HCT116 (cell line): ENCODE measurements around the gene COPS8. TPM values are rescaled to one million over a fixed set of nuclear protein-coding genes. Genes with fewer than 3 reads are reported as not detected.

Experiments
- ATAC-seq: fragments of 200-7000 bp; cut with Tn5 transposase; 2 replicates; pipeline ENCODE4 v1.9.1; 2020; ENCODE audit warnings: mild to moderate bottlenecking, moderate library complexity
- BruUV-seq: library from RNA; stranded (reverse); fragments of 400-500 nt; replicated peaks from 2 replicates; lab custom pipeline; 2021; lab: Mats Ljungman, UMichigan
- CTCF ChIA-PET: fragments of 300-600 bp; sonication (Branson Sonifier 250); formaldehyde crosslinking; loops from one replicate; lab custom pipeline; 2021; ENCODE audit warnings: antibody characterized with exemption; lab: Charles Lee
- POLR2A ChIA-PET: fragments of 300-600, 350-600 bp; sonication (Branson Sonifier 250); formaldehyde crosslinking; loops from one replicate; lab custom pipeline; 2021; ENCODE audit warnings: antibody characterized with exemption; lab: Charles Lee
- RAD21 ChIA-PET, 2 experiments: fragments of 300-600 bp; sonication (Branson Sonifier 250); formaldehyde crosslinking; loops; one replicate each; lab custom pipeline; 2023; ENCODE audit warnings: low total read pairs in 2 of 2; ENCODE audit not compliant: uncharacterized antibody in 2 of 2, unreplicated experiment in 2 of 2, low non-redundant PET in 1 of 2; lab: Charles Lee
- DNase-seq: peaks from one replicate; pipeline ENCODE4 v3.0.0-alpha.2; 2010; ENCODE audit warnings: low read depth, low spot score
- H2AFZ ChIP-seq: fragments of 200-600 bp; shearing (Covaris generic), sonication (generic); 2 replicates; pipeline ENCODE4 v1.6.1; 2017; ENCODE audit warnings: low read depth, mixed run types, mixed read lengths, antibody characterized with exemption, low read length; ENCODE audit not compliant: poor library complexity, severe bottlenecking
- H3K27ac ChIP-seq: 2 replicates; pipeline ENCODE4 v1.5.1; 2012; ENCODE audit warnings: low read depth, low read length
- H3K27me3 ChIP-seq: fragments of 200-600 bp; sonication (generic); 2 replicates; pipeline ENCODE4 v1.6.1; 2016; ENCODE audit warnings: mixed run types, low read length, mixed read lengths; ENCODE audit not compliant: insufficient read depth
- H3K36me3 ChIP-seq, 2 experiments: fragments of 200-500 bp in 1 of 2; fragments of 200-600 bp in 1 of 2; sonication (Bioruptor generic) in 1 of 2; sonication (generic) in 1 of 2; 2 replicates each; pipeline versions ENCODE4 v1.5.1 to v1.6.1; 2014 to 2016; ENCODE audit warnings: low read length in 2 of 2, inconsistent platforms in 1 of 2, mixed read lengths in 1 of 2, mixed run types in 1 of 2; ENCODE audit not compliant: insufficient read depth in 2 of 2, control insufficient read depth in 1 of 2
- H3K4me1 ChIP-seq, 2 experiments: fragments of 200-600 bp in 1 of 2; sonication (generic) in 1 of 2; 2 replicates each; pipeline versions ENCODE4 v1.5.1 to v1.6.1; 2012 to 2017; ENCODE audit warnings: low read length in 2 of 2, inconsistent platforms in 1 of 2, mild to moderate bottlenecking in 1 of 2, mixed read lengths in 1 of 2, mixed run types in 1 of 2, moderate library complexity in 1 of 2; ENCODE audit not compliant: insufficient read depth in 2 of 2, control insufficient read depth in 1 of 2
- H3K4me2 ChIP-seq: fragments of 200-600 bp; sonication (generic); 2 replicates; pipeline ENCODE4 v1.6.1; 2017; ENCODE audit warnings: mixed run types, low read length, mixed read lengths
- H3K4me3 ChIP-seq, 2 experiments: fragments of 200-600 bp in 1 of 2; sonication (generic) in 1 of 2; replicated peaks in 1 of 2; 2 replicates each; pipeline ENCODE4 v1.5.1; 2011 to 2016; ENCODE audit warnings: low read length in 2 of 2, control low read depth in 1 of 2, low read depth in 1 of 2, mild to moderate bottlenecking in 1 of 2, mixed read lengths in 1 of 2, mixed run types in 1 of 2
- H3K79me2 ChIP-seq: fragments of 200-600 bp; sonication (generic); 2 replicates; pipeline ENCODE4 v1.6.1; 2017; ENCODE audit warnings: mild to moderate bottlenecking, mixed run types, low read length, moderate library complexity, mixed read lengths; ENCODE audit not compliant: insufficient read depth
- H3K9ac ChIP-seq: fragments of 200-600 bp; sonication (generic); 2 replicates; pipeline ENCODE4 v1.6.1; 2016; ENCODE audit warnings: low read length, mixed read lengths
- H3K9me2 ChIP-seq: fragments of 200-600 bp; sonication (generic), shearing (Covaris generic); 2 replicates; pipeline ENCODE4 v1.6.1; 2017; ENCODE audit warnings: mixed run types, mild to moderate bottlenecking, moderate library complexity; ENCODE audit not compliant: insufficient read depth
- H3K9me3 ChIP-seq, 2 experiments: fragments of 200-500 bp in 1 of 2; fragments of 200-600 bp in 1 of 2; sonication (Bioruptor generic) in 1 of 2; sonication (generic) in 1 of 2; 2 replicates each; pipeline ENCODE4 v1.6.1; 2014 to 2017; ENCODE audit warnings: low read length in 2 of 2, mixed read lengths in 2 of 2, inconsistent platforms in 1 of 2, low read depth in 1 of 2, mild to moderate bottlenecking in 1 of 2, mixed run types in 1 of 2, moderate library complexity in 1 of 2; ENCODE audit not compliant: control insufficient read depth in 1 of 2, insufficient read depth in 1 of 2
- H4K20me1 ChIP-seq: fragments of 200-600 bp; sonication (generic), shearing (Covaris generic); 2 replicates; pipeline ENCODE4 v1.6.1; 2017; ENCODE audit warnings: mixed run types, mild to moderate bottlenecking, moderate library complexity; ENCODE audit not compliant: insufficient read depth
- CBX3 ChIP-seq: IDR thresholded peaks from 2 replicates; pipeline ENCODE4 v1.6.1; 2012; ENCODE audit warnings: low read depth
- EGR1 ChIP-seq: IDR thresholded peaks from 2 replicates; pipeline ENCODE4 v1.6.1; 2012; ENCODE audit warnings: low read depth
- ELF1 ChIP-seq: IDR thresholded peaks from 2 replicates; pipeline ENCODE4 v1.6.1; 2012; ENCODE audit warnings: low read depth, borderline replicate concordance
- EZH2 ChIP-seq: fragments of 200-600 bp; sonication (generic); IDR thresholded peaks from 2 replicates; pipeline ENCODE4 v1.6.1; 2017; ENCODE audit warnings: antibody characterized with exemption, mixed run types
- EZH2phosphoT487 ChIP-seq: fragments of 200-600 bp; IDR thresholded peaks from 2 replicates; pipeline ENCODE4 v1.6.1; 2018; ENCODE audit warnings: antibody characterized with exemption, borderline replicate concordance
- FOSL1 ChIP-seq: IDR thresholded peaks from 2 replicates; pipeline ENCODE4 v1.6.1; 2012; ENCODE audit warnings: low read depth
- JUND ChIP-seq: IDR thresholded peaks from 2 replicates; pipeline ENCODE4 v1.6.1; 2012
- POLR2AphosphoS5 ChIP-seq: IDR thresholded peaks from 2 replicates; pipeline ENCODE4 v1.6.1; 2011; ENCODE audit warnings: mild to moderate bottlenecking, low read depth, low read length, moderate library complexity
- RAD21 ChIP-seq: IDR thresholded peaks from 2 replicates; pipeline ENCODE4 v1.6.1; 2012; ENCODE audit warnings: low read depth, mild to moderate bottlenecking
- SP1 ChIP-seq: IDR thresholded peaks from 2 replicates; pipeline ENCODE4 v1.6.1; 2012; ENCODE audit warnings: low read depth
- ZFX ChIP-seq: fragments of 450-650 bp; IDR thresholded peaks from 2 replicates; pipeline ENCODE4 v1.6.1; 2017
- intact Hi-C: fragments of 100-400 bp; cut with micrococcal nuclease; formaldehyde crosslinking; loops from 2 replicates; pipeline ENCODE4 v1.10.0; 2022
- total RNA-seq: library from RNA; stranded (reverse); gene quantifications from one replicate; pipeline ENCODE4 v1.2.1, GENCODE V29; 2021; ENCODE audit not compliant: unreplicated experiment
- TF ChIP-seq, protein P1 (sequence below): IDR thresholded peaks from 2 replicates; pipeline ENCODE4 v1.6.1; 2012
- TF ChIP-seq, protein P2 (sequence below): IDR thresholded peaks from 2 replicates; pipeline ENCODE4 v1.6.1; 2011; ENCODE audit warnings: mild to moderate bottlenecking, low read length, moderate library complexity; ENCODE audit not compliant: insufficient replicate concordance; ENCODE audit errors: extremely low read depth
- TF ChIP-seq, protein P3 (sequence below), 3 experiments: fragments of 200-600 bp in 1 of 3; sonication (generic) in 1 of 3; IDR thresholded peaks in 2 of 3; conservative IDR thresholded peaks in 1 of 3; 2 replicates each; pipeline ENCODE4 v1.5.1; 2012 to 2017; ENCODE audit warnings: low read depth in 2 of 3, low read length in 2 of 3, antibody characterized with exemption in 1 of 3, borderline replicate concordance in 1 of 3, control low read depth in 1 of 3, mild to moderate bottlenecking in 1 of 3, mixed read lengths in 1 of 3, mixed run types in 1 of 3, moderate library complexity in 1 of 3; ENCODE audit not compliant: insufficient read depth in 1 of 3

Gene COPS8
- total RNA-seq, 1 experiment from 2014 or later, result 42.2 TPM

DNA sequence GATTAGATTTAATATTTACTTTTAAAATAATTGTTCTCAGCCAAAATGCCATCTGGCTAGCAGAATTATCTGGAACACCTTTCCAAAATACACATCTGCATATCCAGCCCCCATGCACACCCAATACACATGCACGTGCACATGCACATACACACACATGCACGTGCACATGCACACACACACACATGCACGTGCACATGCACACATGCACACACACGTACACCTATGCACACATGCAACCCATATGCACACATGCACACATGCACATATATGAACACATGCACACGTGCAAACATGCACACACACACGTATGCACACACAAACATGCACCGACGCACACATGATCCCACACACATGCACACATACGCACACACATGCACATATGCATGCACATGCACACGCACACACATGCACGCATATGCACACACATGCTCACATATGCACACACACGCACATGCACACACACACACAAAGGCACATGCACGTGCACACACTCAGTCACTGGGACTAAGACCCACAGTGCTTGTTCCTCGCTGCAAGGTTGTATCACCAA lies 53.5 kb downstream of the COPS8 start:
- Histone ChIP-seq H3K4me1 (no peaks in the 10 kb centered on the region), H3K4me2 (no peak overlapping the region), H3K9me2 (no peaks in the 10 kb centered on the region), H4K20me1 (no peaks in the 10 kb centered on the region), H3K9ac (no peak overlapping the region), H3K79me2 (no peaks in the 10 kb centered on the region), H3K4me3 (no peak overlapping the region), H3K27me3 (no peaks in the 10 kb centered on the region), H3K36me3 (no peaks in the 10 kb centered on the region), H2AFZ (no peak overlapping the region), H3K27ac (no peak overlapping the region), H3K9me3 (no peaks in the 10 kb centered on the region)
- no peak for DNase-seq
- ChIA-PET CTCF (no interaction called here), RAD21 (no interaction called here), POLR2A (no interaction called here)
- ATAC-seq, result no peak
- BruUV-seq, result no TSS peak
- TF ChIP-seq ZFX, result no peak
- TF ChIP-seq, protein P1, sequence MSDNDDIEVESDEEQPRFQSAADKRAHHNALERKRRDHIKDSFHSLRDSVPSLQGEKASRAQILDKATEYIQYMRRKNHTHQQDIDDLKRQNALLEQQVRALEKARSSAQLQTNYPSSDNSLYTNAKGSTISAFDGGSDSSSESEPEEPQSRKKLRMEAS, result no peak
- TF ChIP-seq, protein P2, sequence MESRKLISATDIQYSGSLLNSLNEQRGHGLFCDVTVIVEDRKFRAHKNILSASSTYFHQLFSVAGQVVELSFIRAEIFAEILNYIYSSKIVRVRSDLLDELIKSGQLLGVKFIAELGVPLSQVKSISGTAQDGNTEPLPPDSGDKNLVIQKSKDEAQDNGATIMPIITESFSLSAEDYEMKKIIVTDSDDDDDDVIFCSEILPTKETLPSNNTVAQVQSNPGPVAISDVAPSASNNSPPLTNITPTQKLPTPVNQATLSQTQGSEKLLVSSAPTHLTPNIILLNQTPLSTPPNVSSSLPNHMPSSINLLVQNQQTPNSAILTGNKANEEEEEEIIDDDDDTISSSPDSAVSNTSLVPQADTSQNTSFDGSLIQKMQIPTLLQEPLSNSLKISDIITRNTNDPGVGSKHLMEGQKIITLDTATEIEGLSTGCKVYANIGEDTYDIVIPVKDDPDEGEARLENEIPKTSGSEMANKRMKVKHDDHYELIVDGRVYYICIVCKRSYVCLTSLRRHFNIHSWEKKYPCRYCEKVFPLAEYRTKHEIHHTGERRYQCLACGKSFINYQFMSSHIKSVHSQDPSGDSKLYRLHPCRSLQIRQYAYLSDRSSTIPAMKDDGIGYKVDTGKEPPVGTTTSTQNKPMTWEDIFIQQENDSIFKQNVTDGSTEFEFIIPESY, result no peak
- TF ChIP-seq EGR1, result no peak
- TF ChIP-seq FOSL1, result no peak
- TF ChIP-seq POLR2AphosphoS5, result no peak
- TF ChIP-seq EZH2phosphoT487, result no peak
- no peak for TF ChIP-seq RAD21
- TF ChIP-seq EZH2, result no peak
- no peak for TF ChIP-seq JUND
- TF ChIP-seq, protein P3, sequence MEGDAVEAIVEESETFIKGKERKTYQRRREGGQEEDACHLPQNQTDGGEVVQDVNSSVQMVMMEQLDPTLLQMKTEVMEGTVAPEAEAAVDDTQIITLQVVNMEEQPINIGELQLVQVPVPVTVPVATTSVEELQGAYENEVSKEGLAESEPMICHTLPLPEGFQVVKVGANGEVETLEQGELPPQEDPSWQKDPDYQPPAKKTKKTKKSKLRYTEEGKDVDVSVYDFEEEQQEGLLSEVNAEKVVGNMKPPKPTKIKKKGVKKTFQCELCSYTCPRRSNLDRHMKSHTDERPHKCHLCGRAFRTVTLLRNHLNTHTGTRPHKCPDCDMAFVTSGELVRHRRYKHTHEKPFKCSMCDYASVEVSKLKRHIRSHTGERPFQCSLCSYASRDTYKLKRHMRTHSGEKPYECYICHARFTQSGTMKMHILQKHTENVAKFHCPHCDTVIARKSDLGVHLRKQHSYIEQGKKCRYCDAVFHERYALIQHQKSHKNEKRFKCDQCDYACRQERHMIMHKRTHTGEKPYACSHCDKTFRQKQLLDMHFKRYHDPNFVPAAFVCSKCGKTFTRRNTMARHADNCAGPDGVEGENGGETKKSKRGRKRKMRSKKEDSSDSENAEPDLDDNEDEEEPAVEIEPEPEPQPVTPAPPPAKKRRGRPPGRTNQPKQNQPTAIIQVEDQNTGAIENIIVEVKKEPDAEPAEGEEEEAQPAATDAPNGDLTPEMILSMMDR (IDR thresholded peaks at IDR 0.05 in 2 of 3, conservative IDR thresholded peaks at IDR 0.05 in 1 of 3; ENCODE audit: borderline replicate concordance in 1 of 3, insufficient read depth in 1 of 3, low read depth in 2 of 3, low read length in 2 of 3), result no peak
- no peak for TF ChIP-seq ELF1
- no peak for TF ChIP-seq SP1
- no peak for TF ChIP-seq CBX3
- intact Hi-C loops, result no loop called here
